ENCODE measurements around the gene FAM184B.
"Not testable (repeated sequence)": the region's sequence is repeated elsewhere in the genome, so short reads cannot be mapped to it uniquely, and the experiment has no call there.

FAM184B gene

GRCh38 chr4:17713779-17714178, 67.6 kb downstream of the FAM184B start:
- DNase-seq = no peak

- no peak for DNase-seq
Observed at GRCh38 chr4:17712166-17712565, 69.3 kb downstream of the FAM184B start.

- not testable (repeated sequence) for DNase-seq
Observed at GRCh38 chr4:17711206-17711605, 70.2 kb downstream of the FAM184B start.

GRCh38 chr4:17709763-17710068, 71.7 kb downstream of the FAM184B start:
- DNase-seq = no peak

- DNase-seq = no peak
Observed at GRCh38 chr4:17708992-17709762, 72.2 kb downstream of the FAM184B start.

GRCh38 chr4:17707671-17708070, 73.8 kb downstream of the FAM184B start:
- no peak for DNase-seq

GRCh38 chr4:17705107-17705506, 76.3 kb downstream of the FAM184B start:
- DNase-seq = no peak

GRCh38 chr4:17704020-17704650, 77.3 kb downstream of the FAM184B start:
- no peak for DNase-seq

GRCh38 chr4:17702641-17703040, 78.8 kb downstream of the FAM184B start:
- DNase-seq = no peak

- DNase-seq = no peak
Observed at GRCh38 chr4:17701882-17702281, 79.5 kb downstream of the FAM184B start.

GRCh38 chr4:17701138-17701839, 80.1 kb downstream of the FAM184B start:
- no peak for DNase-seq

- DNase-seq = no peak
Observed at GRCh38 chr4:17699380-17699779, 82.0 kb downstream of the FAM184B start.

GRCh38 chr4:17698116-17698515, 83.3 kb downstream of the FAM184B start:
- DNase-seq = no peak

- no peak for DNase-seq
Observed at GRCh38 chr4:17695341-17695740, 86.1 kb downstream of the FAM184B start.

GRCh38 chr4:17694552-17694951, 86.9 kb downstream of the FAM184B start:
- DNase-seq = no peak

GRCh38 chr4:17690898-17691297, 90.5 kb downstream of the FAM184B start:
- no peak for DNase-seq

GRCh38 chr4:17690135-17690534, 91.3 kb downstream of the FAM184B start:
- no peak for DNase-seq

GRCh38 chr4:17688011-17688441, 93.4 kb downstream of the FAM184B start:
- peak; percentile 22 for DNase-seq

- peak; percentile 18 for DNase-seq
Observed at GRCh38 chr4:17687237-17687857, 94.1 kb downstream of the FAM184B start.

GRCh38 chr4:17684648-17685047, 96.8 kb downstream of the FAM184B start:
- DNase-seq = not testable (repeated sequence)

- no peak for DNase-seq
Observed at GRCh38 chr4:17682222-17682566, 99.2 kb downstream of the FAM184B start.

GRCh38 chr4:17681281-17682221, 99.9 kb downstream of the FAM184B start:
- no peak for DNase-seq
